ENCODE results near the gene HECW1. TPM values are rescaled to one million over a fixed set of nuclear protein-coding genes. Genes with fewer than 3 reads are reported as not detected.

The HECW1 gene
- total RNA-seq, 2 experiments from 2014 or later = not detected

- H3K9me3 Mint-ChIP-seq (ENCODE audit: insufficient read depth) = no peaks in the 10 kb centered on the region
- no peak overlapping the region for H3K4me3 Mint-ChIP-seq
- no peaks in the 10 kb centered on the region for H3K4me1 Mint-ChIP-seq (ENCODE audit: low read depth)
- ATAC-seq = no peak
- no peaks in the 10 kb centered on the region for H3K27me3 Mint-ChIP-seq (ENCODE audit: low read depth)
- no peaks in the 10 kb centered on the region for H3K36me3 Mint-ChIP-seq (ENCODE audit: low read depth)
- POLR2A ChIA-PET = no interaction called here
- DNase-seq = no peak
- CTCF ChIA-PET = interaction anchor here (1.3 to 1.9 kb wide), 2 partner anchors 12 to 13 kb away, joined by 4 read pairs; no protein-coding TSS in a partner anchor
- H3K27ac Mint-ChIP-seq = no peak overlapping the region
Measured at GRCh38 chr7:43248961-43249822, 136.7 kb downstream of the HECW1 start.

- ATAC-seq (no peak), DNase-seq (no peak)
- Mint-ChIP-seq H3K27me3 (ENCODE audit: low read depth) (no peaks in the 10 kb centered on the region), H3K9me3 (ENCODE audit: insufficient read depth) (no peaks in the 10 kb centered on the region), H3K4me3 (no peak overlapping the region), H3K27ac (no peak overlapping the region), H3K4me1 (ENCODE audit: low read depth) (no peaks in the 10 kb centered on the region), H3K36me3 (ENCODE audit: low read depth) (no peaks in the 10 kb centered on the region)
- ChIA-PET CTCF (interaction anchor here (1.9 kb wide), 1 partner anchor 13 kb away, joined by 4 read pairs; no protein-coding TSS in a partner anchor), POLR2A (no interaction called here)
Measured at GRCh38 chr7:43249823-43250145, 137.3 kb downstream of the HECW1 start.

- no peaks in the 10 kb centered on the region for H3K36me3 Mint-ChIP-seq (ENCODE audit: low read depth)
- CTCF ChIA-PET = interaction anchor here (0.5 to 3.4 kb wide), 20 partner anchors 9 to 578 kb away, joined by 3 to 37 read pairs (median 4); partner anchors contain the start of genes MRPL32 and PSMA2
- no peak overlapping the region for H3K4me3 Mint-ChIP-seq
- ATAC-seq (peak; percentile 82), DNase-seq (peak; percentile 75)
- H3K27ac Mint-ChIP-seq = no peak overlapping the region
- H3K9me3 Mint-ChIP-seq (ENCODE audit: insufficient read depth) = no peaks in the 10 kb centered on the region
- peaks cover 12% of the 10 kb centered on the region for H3K27me3 Mint-ChIP-seq (ENCODE audit: low read depth)
- no peaks in the 10 kb centered on the region for H3K4me1 Mint-ChIP-seq (ENCODE audit: low read depth)
- POLR2A ChIA-PET = no interaction called here
Measured at GRCh38 chr7:43260980-43261878, 148.8 kb downstream of the HECW1 start.

- Mint-ChIP-seq H3K27me3 (ENCODE audit: low read depth) (peaks cover 14% of the 10 kb centered on the region), H3K27ac (no peak overlapping the region), H3K4me3 (no peak overlapping the region), H3K36me3 (ENCODE audit: low read depth) (no peaks in the 10 kb centered on the region), H3K4me1 (ENCODE audit: low read depth) (no peaks in the 10 kb centered on the region), H3K9me3 (ENCODE audit: insufficient read depth) (no peaks in the 10 kb centered on the region)
- DNase-seq = no peak
- ATAC-seq = no peak
- POLR2A ChIA-PET = interaction anchor here (0.7 kb wide), 1 partner anchor 144 kb away, joined by 4 read pairs; no protein-coding TSS in a partner anchor
- CTCF ChIA-PET = no interaction called here
Measured at GRCh38 chr7:43265139-43265538, 152.7 kb downstream of the HECW1 start.

GRCh38 chr7:43273939-43274719 lies 161.7 kb downstream of the HECW1 start:
- Mint-ChIP-seq H3K27me3 (ENCODE audit: low read depth) (peaks cover 18% of the 10 kb centered on the region), H3K27ac (no peak overlapping the region), H3K9me3 (ENCODE audit: insufficient read depth) (no peaks in the 10 kb centered on the region), H3K4me1 (ENCODE audit: low read depth) (no peaks in the 10 kb centered on the region), H3K36me3 (ENCODE audit: low read depth) (no peaks in the 10 kb centered on the region), H3K4me3 (no peak overlapping the region)
- ATAC-seq (no peak), DNase-seq (no peak)
- ChIA-PET POLR2A (no interaction called here), CTCF (no interaction called here)

GRCh38 chr7:43274752-43275151 lies 162.3 kb downstream of the HECW1 start:
- H3K9me3 Mint-ChIP-seq (ENCODE audit: insufficient read depth) = no peaks in the 10 kb centered on the region
- POLR2A ChIA-PET = no interaction called here

GRCh38 chr7:43276547-43276946 lies 164.1 kb downstream of the HECW1 start:
- no peak overlapping the region for H3K4me3 Mint-ChIP-seq
- peaks cover 18% of the 10 kb centered on the region for H3K27me3 Mint-ChIP-seq (ENCODE audit: low read depth)
- no peak for DNase-seq
- CTCF ChIA-PET = no interaction called here
- no peak for ATAC-seq
- H3K9me3 Mint-ChIP-seq (ENCODE audit: insufficient read depth) = no peaks in the 10 kb centered on the region
- H3K36me3 Mint-ChIP-seq (ENCODE audit: low read depth) = no peaks in the 10 kb centered on the region
- POLR2A ChIA-PET = no interaction called here
- no peak overlapping the region for H3K27ac Mint-ChIP-seq
- H3K4me1 Mint-ChIP-seq (ENCODE audit: low read depth) = no peaks in the 10 kb centered on the region

More at GRCh38 chr7:43274752-43275151, 162.3 kb downstream of the HECW1 start:
- peaks cover 17% of the 10 kb centered on the region for H3K27me3 Mint-ChIP-seq (ENCODE audit: low read depth)
- CTCF ChIA-PET = interaction anchor here (0.6 kb wide), 1 partner anchor 12 kb away, joined by 3 read pairs; no protein-coding TSS in a partner anchor
- no peak overlapping the region for H3K27ac Mint-ChIP-seq
- H3K36me3 Mint-ChIP-seq (ENCODE audit: low read depth) = no peaks in the 10 kb centered on the region
- ATAC-seq = no peak
- no peak for DNase-seq
- no peak overlapping the region for H3K4me3 Mint-ChIP-seq
- no peaks in the 10 kb centered on the region for H3K4me1 Mint-ChIP-seq (ENCODE audit: low read depth)

GRCh38 chr7:43278088-43278644 lies 165.7 kb downstream of the HECW1 start:
- CTCF ChIA-PET = no interaction called here

GRCh38 chr7:43281268-43281667 lies 168.8 kb downstream of the HECW1 start:
- no peak overlapping the region for H3K4me3 Mint-ChIP-seq
- ATAC-seq = no peak
- DNase-seq = no peak
- ChIA-PET CTCF (no interaction called here), POLR2A (no interaction called here)
- H3K9me3 Mint-ChIP-seq (ENCODE audit: insufficient read depth) = no peaks in the 10 kb centered on the region
- H3K36me3 Mint-ChIP-seq (ENCODE audit: low read depth) = no peaks in the 10 kb centered on the region
- H3K4me1 Mint-ChIP-seq (ENCODE audit: low read depth) = no peaks in the 10 kb centered on the region
- no peak overlapping the region for H3K27ac Mint-ChIP-seq
- peaks cover 13% of the 10 kb centered on the region for H3K27me3 Mint-ChIP-seq (ENCODE audit: low read depth)

More at GRCh38 chr7:43278088-43278644, 165.7 kb downstream of the HECW1 start:
- DNase-seq = no peak
- H3K4me3 Mint-ChIP-seq = no peak overlapping the region
- H3K27ac Mint-ChIP-seq = no peak overlapping the region
- H3K4me1 Mint-ChIP-seq (ENCODE audit: low read depth) = no peaks in the 10 kb centered on the region
- H3K27me3 Mint-ChIP-seq (ENCODE audit: low read depth) = peaks cover 13% of the 10 kb centered on the region
- POLR2A ChIA-PET = no interaction called here
- H3K36me3 Mint-ChIP-seq (ENCODE audit: low read depth) = no peaks in the 10 kb centered on the region
- H3K9me3 Mint-ChIP-seq (ENCODE audit: insufficient read depth) = no peaks in the 10 kb centered on the region
- ATAC-seq = no peak

GRCh38 chr7:43283706-43284105 lies 171.3 kb downstream of the HECW1 start:
- Mint-ChIP-seq H3K4me1 (ENCODE audit: low read depth) (no peaks in the 10 kb centered on the region), H3K27me3 (ENCODE audit: low read depth) (peaks cover 13% of the 10 kb centered on the region), H3K9me3 (ENCODE audit: insufficient read depth) (no peaks in the 10 kb centered on the region), H3K27ac (no peak overlapping the region), H3K36me3 (ENCODE audit: low read depth) (no peaks in the 10 kb centered on the region), H3K4me3 (no peak overlapping the region)
- ChIA-PET CTCF (no interaction called here), POLR2A (no interaction called here)
- ATAC-seq (no peak), DNase-seq (no peak)

- ChIA-PET CTCF (no interaction called here), POLR2A (no interaction called here)
- H3K9me3 Mint-ChIP-seq (ENCODE audit: insufficient read depth) = peaks cover 7% of the 10 kb centered on the region
- ATAC-seq = no peak
- H3K4me3 Mint-ChIP-seq = no peak overlapping the region
- H3K4me1 Mint-ChIP-seq (ENCODE audit: low read depth) = no peaks in the 10 kb centered on the region
- H3K27me3 Mint-ChIP-seq (ENCODE audit: low read depth) = peaks cover 7% of the 10 kb centered on the region
- no peak for DNase-seq
- no peaks in the 10 kb centered on the region for H3K36me3 Mint-ChIP-seq (ENCODE audit: low read depth)
- no peak overlapping the region for H3K27ac Mint-ChIP-seq
Measured at GRCh38 chr7:43289826-43290225, 177.4 kb downstream of the HECW1 start.

Data from activated CD8-positive, alpha-beta T cell treated with anti-CD3 and anti-CD28 coated beads, Interleukin-2, amount 10 ng/mL, durations not matched to agents 7 days and 5 days (primary cell).